GM19043 (cell line): Measurements from ENCODE around the gene XAB2.
"Not testable (repeated sequence)": the region's sequence is repeated elsewhere in the genome, so short reads cannot be mapped to it uniquely, and the experiment has no call there.

Experiments
- ATAC-seq: cut with Tn5 transposase; IDR thresholded peaks from one replicate; pipeline ENCODE4 v1.9.1; 2021; ENCODE audit warnings: low read depth; ENCODE audit not compliant: unreplicated experiment

Gene XAB2

DNA sequence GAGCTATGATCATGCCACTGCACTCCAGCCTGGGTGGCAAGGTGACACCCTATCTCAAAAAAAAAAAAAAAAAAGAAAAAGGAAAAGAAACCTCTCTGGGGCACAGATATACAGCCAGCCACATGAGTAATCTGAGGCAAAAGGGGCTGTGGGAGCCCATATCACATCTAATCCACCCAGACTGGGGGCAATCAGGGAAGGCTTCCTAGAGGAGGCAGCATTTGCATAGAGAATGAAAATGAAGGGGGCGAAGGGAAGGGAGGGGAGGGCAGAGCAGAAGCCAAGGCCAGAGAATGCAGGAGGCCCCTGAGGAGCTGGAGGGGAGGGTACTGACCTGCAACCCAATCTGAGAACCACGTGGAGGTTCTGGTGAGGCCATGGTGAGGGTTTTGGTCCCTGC is 20.8 kb upstream of the XAB2 start:
- no peak for ATAC-seq

DNA sequence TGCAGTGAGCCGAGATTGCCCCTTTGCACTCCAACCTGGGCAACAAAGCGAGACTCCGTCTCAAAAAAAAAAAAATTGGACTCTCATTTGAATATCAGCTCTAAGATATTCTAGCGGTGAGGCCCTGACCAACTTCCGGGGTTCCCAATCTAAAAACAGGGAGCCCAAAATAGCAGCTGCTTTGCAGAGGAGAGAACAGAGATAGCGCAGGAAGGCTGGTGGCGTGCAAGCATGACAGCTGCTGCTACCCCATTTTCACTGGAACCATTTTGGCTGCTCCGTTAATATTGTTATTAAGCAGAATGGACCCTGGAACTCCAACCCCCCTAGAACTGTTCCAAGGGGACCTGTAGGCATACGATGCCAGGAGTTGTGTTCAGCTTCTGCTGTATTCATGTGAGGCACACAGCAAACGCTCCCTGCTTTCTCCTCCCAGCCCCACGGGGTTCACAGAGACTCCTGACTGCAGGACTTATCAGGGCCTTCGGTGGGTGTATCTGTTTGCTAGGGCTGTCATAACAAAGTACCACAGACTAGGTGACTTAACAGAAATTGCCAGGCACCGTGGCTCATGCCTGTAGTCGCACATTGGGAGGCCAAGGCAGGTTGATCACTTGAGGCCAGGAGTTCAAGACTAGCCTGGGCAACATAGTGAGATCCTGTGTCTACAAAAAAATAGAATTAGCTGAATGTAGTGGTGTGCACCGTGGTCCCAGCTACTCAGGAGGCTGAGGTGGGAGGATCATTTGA is 19.1 kb upstream of the XAB2 start:
- ATAC-seq, result no peak

DNA sequence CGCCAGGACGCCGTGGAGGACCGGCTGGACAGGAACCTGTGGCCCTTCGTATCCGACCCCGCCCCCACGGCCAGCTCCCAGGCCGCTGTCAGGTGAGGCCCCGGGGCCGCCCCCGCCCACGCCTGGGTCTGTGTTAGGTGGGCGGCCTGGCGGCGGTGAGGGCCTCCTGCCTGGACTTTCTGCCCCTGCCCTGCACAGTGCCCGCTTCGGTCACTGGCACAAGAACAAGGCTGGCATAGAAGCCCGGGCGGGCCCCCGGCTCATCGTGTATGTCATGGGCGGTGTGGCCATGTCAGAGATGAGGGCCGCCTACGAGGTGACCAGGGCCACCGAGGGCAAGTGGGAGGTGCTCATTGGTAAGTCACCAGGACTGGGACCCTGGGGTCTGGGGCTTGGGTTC is 17.8 kb upstream of the XAB2 start:
- ATAC-seq, result no peak

DNA sequence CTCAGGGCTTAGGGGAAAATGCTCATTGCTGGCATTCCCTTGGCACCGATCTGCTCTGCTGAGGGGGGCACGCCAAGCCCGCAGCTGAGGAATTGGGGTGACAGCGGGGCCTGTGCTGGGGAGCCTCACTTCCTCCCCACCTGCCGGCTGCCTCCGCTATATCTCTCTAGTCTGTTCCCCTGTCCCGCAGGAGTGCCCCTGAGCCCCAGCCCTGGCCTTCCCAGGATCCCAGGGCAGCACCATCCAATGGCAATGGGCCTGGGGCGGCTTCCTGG is 17.0 kb upstream of the XAB2 start:
- no peak for ATAC-seq

DNA sequence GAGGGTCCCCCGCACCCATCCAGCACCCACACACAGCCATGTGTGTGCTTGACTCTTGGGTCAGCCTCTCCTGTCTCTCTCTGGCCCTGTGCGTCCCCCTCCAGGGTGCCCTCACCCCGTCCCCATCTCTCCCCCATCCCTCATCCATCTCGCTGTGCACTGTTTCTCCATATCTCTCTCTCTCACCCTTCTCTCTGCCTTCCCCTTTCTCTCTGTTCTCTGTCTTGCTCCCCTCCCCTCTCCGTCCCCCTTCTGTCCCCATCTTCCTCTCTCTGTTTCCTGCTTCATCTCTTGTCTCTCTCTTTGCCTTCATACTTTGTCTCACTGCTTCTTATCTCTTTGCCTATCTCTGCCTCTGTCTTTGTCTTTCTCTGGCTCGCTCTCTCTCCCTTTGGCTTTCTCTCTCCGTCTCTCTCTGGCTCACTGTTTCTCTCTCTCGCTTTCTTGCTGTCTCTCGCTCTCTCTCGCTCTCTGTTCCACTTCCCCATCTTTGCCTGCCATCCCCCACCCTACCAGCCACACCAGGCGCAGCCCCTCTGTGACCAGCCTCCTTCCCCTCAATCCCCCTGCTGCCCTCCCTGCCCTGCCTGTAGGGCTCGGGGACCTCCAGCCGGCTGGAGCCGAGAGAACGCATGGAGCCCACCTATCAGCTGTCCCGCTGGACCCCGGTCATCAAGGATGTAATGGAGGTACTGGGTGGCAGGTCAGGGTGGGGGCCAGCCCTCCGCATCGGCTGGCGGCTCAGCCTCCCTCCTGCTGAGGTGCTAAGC is 16.5 kb upstream of the XAB2 start:
- no peak for ATAC-seq

DNA sequence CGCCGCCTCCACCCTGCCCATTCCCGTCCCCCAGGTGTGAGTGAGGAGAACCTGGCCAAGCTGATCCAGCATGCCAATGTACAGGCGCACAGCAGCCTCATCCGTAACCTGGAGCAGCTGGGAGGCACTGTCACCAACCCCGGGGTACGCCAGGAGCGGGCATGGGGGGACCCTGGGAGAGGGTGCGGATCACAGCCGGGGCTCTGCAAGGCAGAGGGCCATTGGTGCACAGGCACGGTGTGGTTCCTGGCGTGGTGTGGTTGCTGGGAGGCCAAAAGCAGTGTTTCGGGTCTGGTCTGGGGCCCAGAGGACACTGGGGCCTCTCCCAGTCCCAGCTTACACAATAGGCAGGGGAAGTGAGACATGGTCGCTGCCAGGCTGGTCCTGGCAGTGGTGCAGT is 15.8 kb upstream of the XAB2 start:
- ATAC-seq, result no peak

DNA sequence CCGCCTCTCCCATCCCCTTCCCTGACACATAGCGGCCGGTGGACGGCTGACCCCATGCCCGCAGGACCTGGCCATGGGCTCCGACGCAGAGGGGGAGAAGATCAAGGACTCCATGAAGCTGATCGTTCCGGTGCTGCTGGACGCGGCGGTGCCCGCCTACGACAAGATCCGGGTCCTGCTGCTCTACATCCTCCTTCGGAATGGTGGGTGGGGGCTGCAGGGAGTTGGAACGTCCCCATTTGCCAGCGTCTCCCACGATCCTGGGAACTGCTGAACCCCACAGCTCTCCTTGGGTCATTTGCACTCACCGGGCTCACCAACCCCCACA is 15.2 kb upstream of the XAB2 start:
- no peak for ATAC-seq

DNA sequence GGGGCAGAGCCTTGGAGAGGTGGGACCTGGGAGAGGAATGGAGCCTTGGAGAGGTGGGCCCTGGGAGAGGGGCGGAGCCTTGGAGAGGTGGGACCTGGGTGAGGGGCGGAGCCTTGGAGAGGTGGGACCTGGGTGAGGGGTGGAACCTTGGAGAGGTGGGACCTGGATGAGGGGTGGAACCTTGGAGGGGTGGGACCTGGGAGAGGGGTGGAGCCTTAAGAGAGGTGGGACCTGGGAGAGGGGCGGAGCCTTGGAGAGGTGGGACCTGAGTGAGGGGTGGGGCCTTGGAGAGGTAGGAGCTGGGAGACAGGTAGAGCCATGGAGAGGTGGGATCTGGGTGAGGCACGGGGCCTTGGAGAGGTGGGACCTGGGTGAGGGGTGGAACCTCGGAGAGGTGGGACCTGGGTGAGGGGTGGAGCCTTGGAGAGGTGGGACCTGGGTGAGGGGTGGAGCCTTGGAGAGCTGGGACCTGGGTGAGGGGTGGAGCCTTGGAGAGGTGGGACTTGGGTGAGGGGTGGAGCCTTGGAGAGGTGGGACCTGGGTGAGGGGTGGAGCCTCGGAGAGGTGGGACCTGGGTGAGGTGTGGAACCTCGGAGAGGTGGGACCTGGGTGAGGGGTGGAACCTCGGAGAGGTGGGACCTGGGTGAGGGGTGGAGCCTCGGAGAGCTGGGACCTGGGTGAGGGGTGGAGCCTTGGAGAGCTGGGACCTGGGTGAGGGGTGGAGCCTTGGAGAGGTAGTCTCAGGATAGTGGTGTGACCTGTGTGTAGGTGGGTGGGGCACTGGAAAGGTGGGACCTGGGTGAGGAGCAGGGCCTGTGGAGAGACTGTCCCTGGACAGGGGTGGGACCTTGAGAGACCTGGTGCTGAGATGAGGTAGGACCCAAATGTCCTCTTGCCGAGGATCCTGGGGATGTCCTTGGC is 14.5 kb upstream of the XAB2 start:
- not testable (repeated sequence) for ATAC-seq

DNA sequence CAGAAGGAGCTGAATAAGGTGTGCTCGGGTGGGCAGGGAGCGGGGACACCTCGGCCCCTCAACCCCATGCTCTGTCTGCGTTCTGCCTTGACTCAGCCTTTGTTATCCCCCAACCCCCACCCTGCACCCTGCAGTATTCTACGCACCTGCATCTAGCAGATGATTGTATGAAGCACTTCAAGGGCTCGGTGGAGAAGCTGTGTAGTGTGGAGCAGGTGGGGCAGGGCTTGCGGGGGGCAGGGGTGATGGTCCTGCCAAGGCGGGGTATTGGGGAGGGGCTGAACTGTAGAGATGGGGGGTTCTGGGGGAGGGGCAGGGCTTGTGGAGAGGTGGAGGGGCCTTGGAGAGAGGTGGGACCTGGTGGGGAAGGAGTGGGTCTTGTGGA is 13.7 kb upstream of the XAB2 start:
- ATAC-seq, result no peak

DNA sequence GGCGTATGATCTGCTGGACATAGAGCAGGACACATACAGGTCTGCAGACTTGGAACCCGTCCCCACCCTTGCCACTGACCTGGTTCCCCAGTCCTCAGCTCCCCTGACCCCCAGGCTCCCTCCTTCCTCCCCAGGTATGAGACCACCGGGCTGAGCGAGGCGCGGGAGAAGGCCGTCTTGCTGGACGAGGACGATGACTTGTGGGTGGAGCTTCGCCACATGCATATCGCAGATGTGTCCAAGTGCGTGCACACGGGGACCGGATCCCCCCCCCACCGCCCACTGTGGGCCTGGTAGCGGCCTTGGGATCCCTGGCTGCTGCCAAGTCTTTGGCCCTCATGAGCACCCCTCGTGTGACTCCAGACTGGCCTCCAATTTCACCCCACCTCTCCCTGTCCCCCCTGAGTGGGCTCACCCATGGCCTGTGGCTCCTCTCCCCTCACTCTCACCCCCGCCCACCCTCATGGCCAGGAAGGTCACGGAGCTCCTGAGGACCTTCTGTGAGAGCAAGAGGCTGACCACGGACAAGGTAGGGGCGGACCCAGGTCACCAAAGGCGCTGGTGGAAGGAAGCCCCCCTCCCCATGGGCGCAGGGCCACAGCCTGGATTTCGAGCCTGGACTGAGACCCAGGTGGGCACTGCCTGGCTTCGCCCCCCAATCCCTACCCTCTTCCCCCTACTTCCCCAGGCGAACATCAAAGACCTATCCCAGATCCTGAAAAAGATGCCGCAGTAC is 13.1 kb upstream of the XAB2 start:
- ATAC-seq, result no peak

DNA sequence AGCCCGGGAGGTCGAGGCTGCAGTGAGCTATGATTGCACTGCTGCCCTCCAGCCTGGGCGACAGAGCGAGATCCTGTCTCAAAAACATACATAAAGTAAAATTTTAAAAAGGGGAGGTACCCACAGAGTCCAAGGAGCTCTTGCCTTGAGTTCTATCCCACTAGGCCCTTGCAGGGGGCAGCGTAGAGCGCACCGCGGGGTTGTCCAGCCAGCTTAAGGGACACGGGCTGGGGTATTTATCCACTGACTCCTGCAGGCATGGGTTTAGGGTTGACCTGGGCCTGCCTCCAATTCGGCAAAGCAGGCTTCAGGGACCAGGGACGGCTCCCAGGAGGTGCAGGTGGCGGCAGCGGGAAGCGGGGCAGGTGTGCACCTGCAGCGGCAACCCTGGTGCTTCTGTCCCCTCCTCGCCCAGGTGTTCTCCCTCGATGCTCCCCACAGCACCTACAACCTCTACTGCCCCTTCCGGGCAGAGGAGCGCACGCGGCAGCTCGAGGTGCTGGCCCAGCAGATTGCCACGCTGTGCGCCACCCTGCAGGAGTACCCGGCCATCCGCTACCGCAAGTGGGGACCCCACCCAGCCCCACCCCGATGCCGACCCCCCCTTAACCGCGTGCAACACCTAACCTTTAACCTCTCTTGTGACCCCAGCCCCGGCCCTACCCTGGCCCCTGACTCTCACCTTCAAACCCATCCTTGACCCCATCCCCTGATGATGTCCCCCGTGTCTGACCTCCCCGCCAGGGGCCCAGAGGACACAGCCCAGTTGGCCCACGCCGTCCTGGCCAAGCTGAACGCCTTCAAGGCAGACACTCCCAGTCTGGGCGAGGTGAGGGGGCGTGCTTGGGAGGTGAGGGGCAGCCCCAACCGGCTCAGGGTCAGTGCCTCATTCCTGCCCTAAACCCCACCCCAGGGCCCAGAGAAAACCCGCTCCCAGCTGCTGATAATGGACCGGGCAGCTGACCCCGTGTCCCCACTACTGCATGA is 12.2 kb upstream of the XAB2 start:
- ATAC-seq, result no peak

DNA sequence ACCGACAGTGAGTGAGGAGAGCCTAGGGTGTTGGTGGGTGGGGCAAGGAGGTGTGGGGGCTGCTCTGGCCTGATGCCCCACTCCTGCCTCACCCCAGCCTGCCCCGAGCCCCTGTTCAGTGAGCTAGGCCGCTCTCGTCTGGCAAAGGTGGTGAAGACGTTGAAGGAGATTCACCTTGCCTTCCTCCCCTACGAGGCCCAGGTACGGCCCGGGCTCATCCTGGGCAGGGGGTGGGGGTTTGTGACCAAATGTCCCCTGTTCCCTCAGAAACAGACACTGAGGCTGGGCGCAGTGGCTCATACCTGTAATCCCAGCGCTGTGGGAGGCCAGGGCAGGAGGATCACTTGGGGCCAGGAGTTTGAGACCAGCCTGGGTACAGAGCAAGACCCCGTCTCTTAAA is 11.5 kb upstream of the XAB2 start:
- no peak for ATAC-seq

DNA sequence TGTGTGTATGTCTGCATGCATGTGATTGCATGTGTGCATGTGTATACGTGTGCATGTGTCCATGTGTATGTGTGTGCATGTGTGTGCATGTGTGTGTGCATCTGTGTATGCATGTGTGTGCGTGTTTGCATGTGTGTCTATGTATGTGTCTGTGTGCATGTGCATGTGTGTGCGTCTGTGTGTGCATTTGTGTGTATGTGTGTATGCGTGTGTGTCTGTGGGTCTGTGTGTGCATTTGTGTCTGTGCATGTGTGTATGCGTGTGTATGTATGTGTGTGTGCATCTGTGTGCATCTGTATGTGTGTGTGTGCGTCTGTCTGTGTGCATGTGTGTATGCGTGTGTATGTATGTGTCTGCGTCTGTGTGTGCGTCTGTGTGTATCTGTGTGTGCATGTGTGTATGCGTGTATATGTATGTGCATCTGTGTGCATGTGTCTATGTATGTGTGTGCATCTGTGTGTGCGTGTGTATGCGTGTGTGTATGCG is 10.6 kb upstream of the XAB2 start:
- ATAC-seq, result no peak

DNA sequence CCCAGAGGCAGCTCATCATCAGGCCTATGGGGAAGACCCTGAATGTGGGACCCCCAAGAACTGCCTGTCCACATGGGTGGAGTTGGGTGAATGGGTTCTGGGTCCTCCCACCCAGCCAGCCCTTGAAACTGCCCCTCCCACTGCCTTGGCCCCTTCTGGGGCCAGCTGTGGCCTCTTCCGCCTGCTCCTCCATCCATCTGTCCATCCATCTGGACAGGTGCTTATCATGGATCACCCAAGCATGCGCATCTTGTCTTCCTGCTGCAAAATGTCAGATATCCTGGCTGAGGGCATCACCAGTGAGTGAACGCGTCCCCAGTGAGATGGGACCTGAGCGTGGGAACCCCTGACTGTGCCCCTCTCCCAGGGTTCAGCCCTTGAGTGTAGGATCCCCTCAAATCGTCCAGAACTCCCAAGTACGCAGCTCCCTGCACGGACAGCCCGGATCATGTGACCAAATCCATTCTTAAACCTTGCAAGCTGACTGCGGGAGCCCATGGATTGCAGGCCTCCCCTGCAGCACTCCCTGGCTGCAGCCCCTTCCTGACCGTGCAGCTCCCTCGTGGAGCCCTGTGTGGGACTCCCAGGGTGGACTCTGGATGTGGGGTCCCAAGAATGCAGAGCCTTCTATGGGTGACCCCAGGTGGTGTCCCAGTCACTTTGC is 9.6 kb upstream of the XAB2 start:
- no peak for ATAC-seq

DNA sequence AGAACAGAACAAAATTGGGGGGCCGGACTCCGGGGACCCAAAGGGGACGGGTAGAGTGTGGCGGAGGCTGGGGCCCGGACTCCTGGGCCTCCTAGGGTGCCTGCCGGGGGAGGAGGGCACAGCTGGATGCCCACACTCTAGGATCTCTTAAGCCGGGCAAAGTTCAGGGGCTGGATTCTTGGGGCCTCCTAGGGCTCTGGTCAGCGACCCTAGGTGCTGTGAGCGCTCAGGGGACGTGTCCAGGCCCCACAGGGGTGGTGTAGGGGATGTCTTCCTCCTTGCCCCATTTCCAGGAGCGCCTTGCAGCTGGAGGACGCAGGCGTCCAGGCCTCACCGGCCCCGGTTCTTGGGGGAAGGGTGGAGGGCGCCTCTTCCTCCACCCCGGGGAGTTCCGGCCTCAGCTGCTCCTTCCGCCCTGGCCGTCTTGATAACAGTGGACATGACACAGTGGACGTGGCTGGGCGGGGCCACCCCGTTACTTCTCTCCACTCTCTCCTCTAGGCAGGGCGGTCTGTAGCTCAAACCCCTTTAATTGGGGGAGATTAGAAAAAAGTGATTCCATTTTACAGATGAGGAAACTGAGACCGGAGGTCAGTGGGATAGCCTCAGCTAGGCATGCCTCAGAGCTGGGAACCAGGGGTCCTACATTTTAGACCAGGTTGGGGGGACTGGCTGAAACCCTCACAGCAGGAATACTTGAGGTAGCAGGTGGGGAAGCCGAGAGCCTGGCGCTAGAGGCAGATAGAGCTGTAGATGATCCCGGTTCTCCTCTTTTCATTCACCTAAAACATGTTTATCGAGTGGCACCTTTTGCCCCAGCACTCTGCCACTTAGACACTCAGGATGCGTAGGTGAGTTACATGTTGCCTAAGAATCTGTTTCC is 8.3 kb upstream of the XAB2 start:
- no peak for ATAC-seq

DNA sequence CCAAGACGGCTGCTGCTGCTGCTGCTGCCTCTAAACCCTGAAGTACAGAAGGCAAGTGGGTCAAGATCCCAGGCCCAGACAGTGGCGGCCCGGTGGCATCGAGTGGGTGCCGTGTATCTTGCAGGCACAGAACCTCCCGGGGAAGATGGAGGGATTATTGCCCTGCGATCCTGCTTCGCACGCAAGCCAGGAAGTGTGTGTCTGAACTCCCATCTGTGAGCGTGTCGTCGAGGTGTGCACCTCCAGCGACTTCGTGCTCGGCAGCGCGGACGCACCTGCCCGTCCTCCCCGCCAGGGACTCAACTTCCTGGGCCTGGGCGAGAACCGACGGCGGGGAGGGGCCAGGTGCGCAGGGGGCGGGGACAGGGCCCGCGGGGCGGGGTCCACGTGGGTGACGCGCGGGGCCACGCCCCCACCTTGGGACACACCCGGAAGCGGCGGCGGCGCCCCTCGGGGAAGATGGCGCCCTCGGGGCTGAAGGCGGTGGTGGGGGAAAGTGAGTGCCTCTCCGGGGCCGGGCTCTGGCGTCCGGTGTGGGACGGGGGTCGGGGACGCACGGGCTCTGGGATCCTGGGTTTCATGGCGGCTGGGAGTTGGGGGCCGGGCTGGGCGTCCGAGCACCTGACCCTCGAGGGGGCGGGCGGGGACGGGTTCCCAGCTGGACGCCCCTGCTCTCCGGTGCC is 7.5 kb upstream of the XAB2 start, which contains the start of gene STXBP2:
TSS of gene STXBP2 (plus strand) at position 420 of the 683 bp plus-strand sequence. CDS start at position 460, 40 bp downstream.
- peak; percentile 55 for ATAC-seq

DNA sequence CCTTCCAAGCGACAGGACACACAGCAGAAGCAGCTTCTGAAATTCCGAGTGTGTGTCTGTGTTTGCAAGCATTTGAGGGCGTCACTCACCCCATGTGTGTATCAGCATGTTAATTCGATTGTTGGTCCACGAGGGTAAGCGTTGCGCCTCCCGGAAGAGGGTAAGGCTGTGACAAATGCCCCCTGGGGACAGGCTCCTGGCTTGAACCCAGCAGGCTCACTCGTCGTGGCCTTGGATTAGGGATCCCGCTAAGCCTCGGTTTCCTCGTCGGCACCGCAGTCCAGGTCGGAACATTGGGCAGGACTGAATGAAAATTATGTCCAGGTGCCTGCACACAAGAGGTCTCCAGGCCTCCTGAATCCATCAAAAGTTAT is 7.0 kb upstream of the XAB2 start:
- ATAC-seq, result no peak
